Retina (tissue), 1 donor: ENCODE results near the gene RPE65.
"Not testable (repeated sequence)": the region's sequence is repeated elsewhere in the genome, so short reads cannot be mapped to it uniquely, and the experiment has no call there.

Experiments used
- DNase-seq: peaks from one replicate; pipeline ENCODE4 v3.0.0-alpha.2; 2016

Gene RPE65

GRCh38 chr1:68449901-68450300, at the start of gene RPE65:
RPE65 (minus strand) TSS chr1:68449954; CDS start chr1:68449905, 49 bp downstream.
- DNase-seq, result no peak

DNA sequence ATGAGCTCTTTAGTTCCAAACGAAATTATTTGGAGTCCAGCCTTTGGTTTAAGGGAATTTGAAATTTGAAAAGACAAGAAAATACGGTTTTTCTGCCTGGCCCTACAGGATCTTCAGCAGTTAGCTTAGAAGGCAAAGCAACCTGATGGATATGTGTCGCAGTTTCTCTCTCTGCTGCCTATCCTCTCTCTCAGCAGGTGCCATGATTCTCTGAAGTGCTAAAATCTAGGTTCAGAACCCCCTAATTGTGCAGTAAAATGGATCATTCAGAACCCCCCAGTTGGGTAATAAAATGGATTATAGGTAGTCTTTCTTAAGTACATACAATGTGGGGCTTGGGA, 47.6 kb upstream of the RPE65 start:
- no peak for DNase-seq

DNA sequence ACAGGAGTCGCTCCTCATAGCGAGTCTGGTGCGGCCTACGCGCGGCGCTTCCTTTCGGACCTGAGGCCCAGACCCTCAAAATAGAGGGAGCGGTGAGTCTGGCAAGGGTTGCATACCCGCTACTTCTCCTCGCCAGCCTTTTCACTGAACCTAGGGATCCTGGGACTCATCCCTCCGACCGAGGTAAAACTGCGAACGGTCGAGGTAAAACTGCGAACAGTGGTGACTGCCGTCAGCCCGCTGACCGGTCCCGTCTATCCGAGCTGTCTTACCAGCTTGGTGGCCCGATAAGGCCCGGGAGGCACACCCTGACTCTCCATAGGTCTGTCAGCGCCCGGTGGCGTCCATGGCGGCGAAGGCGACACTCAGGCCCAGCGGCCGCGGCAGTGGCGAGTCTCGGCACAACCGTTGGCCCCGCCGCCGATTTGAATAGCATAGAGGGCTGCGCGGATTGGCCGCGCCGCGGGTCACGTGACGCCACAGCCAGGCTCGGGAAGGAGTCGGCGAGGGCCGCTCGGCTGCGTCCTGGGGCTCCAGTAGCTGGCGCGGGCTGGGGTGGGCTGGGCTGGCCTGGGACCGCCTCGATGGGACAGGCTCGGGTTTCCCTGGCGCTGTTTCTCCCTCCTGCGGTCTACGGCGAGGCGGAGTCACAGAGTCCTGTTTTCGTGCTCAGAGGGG, 47.1 kb upstream of the RPE65 start, which contains the start of gene DEPDC1:
Gene DEPDC1 (minus strand): TSS at position 403 of the 678 bp plus-strand sequence. CDS start 83 bp downstream, at position 320.
- peak; percentile 97 for DNase-seq

DNA sequence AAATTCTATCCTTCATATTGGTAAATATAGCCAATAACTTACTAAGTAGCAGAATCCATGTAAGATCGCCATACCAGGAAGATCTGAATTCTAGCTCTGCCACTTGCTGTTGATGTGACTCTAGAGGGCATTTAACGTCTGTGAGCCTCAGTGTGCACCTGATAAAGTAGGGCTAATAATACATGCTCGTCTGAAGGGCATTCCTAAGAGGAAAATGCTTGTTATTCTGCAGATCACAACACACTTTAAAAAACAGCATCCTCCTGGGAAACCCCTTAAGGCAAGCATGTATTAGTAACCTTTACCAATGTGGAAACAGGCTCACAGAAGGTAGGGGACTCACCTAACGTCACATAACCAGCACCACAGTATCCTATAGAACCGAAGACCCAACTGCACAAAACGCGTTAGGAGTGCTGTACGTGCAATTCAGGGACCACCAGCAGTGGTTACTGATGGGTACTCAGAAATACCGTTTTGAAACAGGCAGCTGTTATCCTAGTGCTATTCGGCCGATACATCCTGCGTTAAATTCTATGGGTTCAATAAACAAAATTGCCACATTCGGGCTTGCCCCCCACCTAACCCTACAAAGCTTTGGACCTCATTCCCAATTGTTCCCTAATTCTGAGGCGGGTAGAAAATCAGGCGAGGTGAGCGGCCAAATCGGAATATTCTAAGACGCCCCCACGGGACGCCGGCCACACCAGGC, 46.4 kb upstream of the RPE65 start:
- no peak for DNase-seq

GRCh38 chr1:68495532-68495931, 45.8 kb upstream of the RPE65 start:
- no peak for DNase-seq

GRCh38 chr1:68493193-68493592, 43.4 kb upstream of the RPE65 start:
- no peak for DNase-seq

- DNase-seq, result not testable (repeated sequence)
These were observed 42.5 kb upstream of the RPE65 start for GRCh38 chr1:68492255-68492654.

DNA sequence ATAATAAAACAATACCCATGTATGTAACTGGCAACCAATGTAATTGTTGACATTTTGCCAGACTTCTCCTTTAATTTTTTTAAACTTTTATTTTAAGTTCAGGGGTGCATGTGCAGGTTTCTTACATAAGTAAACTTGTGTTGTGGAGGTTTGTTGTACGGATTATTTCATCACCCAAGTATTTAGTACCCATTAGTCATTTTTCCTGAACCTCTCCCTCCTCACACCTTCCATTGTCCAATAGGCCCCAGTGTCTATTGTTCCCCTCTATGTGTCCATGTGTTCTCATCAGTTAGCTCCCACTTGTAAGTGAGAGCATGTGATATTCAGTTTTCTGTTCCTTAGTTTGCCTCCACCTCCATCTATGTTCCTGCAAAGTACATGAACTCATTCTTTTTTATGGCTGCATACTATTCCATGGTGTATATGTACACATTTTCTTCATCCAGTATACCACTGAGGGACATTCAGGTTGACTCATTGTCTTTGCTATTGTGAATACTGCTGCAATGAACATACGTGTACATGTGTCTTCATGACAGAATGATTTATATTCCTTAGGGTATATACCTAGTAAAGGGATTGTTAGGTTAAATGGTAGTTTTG, 40.4 kb upstream of the RPE65 start:
- DNase-seq, result no peak

DNA sequence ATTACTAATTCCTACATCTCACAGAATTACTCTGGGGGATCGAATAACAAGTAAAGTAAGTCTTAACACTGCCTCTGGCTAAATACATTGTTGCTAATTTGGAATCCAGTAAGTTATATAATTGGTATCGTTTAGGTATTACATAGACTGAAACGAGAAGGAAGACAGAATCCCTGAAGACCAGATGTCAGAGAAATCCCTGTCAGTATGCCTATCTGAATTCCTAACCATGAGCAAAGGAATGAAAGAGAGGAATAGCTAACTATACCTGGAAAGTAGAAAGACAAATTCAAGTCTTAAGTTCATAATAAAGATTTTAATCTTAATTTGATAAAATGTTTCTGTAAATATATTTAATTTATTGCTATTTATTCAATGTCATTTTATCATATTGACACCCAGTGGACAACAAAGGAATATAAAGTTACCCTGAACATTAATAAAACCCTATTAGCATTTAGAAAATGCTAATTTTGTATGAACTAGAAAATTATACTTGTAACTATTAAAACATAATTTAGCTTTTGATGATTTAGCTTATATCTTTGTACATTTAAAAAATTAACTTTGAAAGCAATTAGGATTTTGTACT, 35.8 kb upstream of the RPE65 start:
- DNase-seq, result no peak

DNA sequence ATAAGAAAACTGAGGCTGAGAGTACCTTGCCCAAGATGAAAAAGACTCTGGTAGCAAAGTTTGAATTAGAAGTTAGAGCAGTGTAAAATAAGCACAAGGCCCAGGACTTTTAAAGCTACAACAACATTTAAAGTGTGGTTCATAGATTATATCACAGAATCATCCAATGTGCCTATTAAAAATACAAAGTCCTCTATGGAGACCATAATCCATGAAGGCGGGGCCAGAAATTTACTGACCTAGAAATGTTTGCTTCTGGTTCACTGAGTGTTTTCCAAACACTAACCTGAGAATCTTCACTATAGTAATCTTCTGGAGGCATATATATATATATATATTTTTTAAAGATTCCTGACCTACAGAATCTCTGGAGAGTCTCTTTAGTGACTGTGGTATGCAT, 34.9 kb upstream of the RPE65 start:
- no peak for DNase-seq

- DNase-seq, result no peak
These were observed 31.3 kb upstream of the RPE65 start for GRCh38 chr1:68481041-68481440.

DNA sequence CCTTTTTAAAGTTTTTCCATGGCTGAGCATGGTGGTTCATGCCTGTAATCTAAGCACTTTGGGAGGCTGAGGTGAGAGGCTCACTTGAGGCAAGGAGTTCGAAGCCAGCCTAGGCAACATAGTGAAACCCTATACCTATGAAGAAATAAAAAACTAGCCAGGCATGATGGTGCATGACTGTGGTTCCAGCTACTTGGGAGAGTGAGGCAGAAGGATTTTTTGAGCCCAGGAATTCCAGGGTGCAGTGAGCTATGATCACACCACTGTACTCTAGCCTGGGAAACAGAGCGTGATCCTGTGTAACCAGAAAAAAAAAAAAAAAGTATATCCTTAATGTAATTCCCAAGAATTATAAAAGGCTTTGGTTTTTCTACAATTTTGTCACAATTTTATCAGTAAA, 29.7 kb upstream of the RPE65 start:
- DNase-seq, result no peak

- DNase-seq, result no peak
These were observed 28.9 kb upstream of the RPE65 start for GRCh38 chr1:68478662-68479061.

GRCh38 chr1:68476626-68477025, 26.9 kb upstream of the RPE65 start:
- not testable (repeated sequence) for DNase-seq

DNA sequence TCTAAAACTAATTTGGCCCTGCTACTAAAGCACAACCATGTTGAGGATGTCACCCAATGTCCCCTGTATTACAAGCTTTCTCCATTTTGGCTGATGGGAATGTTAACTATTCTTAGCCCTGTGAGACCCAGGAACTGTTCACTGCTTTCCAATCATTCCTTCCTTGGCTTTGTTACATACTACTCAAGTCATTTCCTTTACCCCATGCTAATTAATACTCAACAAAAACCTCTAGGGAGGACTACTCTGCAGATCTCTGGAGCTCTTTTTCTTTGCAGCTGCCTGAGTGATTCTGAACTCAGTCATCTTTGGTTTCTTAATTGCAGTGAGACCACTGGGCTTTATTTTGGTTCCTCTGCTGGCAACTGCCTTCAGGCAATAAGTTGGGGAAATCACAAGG, 23.3 kb upstream of the RPE65 start:
- DNase-seq, result no peak

DNA sequence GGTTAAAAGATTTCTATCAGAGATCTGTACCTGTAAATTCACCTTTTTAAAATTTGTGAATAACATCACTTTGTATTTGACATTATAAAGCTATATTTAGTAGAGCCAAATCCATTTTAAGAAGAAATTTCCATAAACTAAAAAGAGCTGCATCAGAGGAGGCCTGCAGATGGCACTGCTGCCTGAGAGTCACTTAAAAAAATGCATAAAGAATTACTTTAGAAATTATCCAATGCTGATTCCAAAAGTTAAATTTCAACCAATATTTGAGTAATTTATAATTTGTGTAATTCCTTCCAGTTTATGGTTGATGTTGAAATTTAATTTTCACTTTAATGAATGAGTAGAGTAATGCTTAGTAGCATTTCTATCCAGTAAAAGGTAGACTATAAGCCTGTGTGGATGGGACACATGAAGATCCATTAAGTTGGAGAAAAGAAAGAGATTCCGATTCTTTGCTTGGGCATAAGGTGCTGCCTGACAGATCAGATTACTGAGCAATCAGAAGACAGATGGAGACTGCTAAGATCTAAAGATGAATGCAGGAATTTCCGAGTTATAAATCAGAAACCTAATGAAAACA, 20.7 kb upstream of the RPE65 start:
- DNase-seq, result no peak

DNA sequence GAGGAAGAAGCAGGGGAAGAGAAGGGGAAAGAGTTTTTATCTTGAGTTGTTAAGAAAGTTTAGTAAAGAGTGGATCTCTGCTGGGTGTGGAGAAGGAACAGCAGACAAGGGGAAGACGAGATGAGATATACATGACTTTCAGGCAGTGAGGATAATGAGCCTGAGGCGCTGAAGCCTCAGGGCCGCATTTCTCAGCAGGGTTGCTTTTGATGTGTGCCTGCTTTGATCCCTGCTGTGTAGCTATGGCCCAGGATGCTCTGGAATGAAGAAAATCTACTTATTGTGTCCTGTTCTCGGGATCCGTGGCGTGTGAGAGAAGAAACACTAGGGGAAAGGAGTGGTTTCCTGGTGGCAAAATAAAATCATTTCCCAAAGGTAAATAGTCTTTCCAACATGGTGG, 15.1 kb upstream of the RPE65 start:
- peak; percentile 14 for DNase-seq

- no peak for DNase-seq
These were observed 11.2 kb upstream of the RPE65 start for GRCh38 chr1:68460935-68461334.

GRCh38 chr1:68459796-68460195, 10.0 kb upstream of the RPE65 start:
- DNase-seq, result no peak

- DNase-seq, result no peak
These were observed 9.3 kb upstream of the RPE65 start for GRCh38 chr1:68459091-68459490.

- DNase-seq, result no peak
These were observed 6.4 kb upstream of the RPE65 start for GRCh38 chr1:68456202-68456601.

GRCh38 chr1:68454534-68454933, 4.8 kb upstream of the RPE65 start:
- no peak for DNase-seq

- no peak for DNase-seq
These were observed 3.4 kb upstream of the RPE65 start for GRCh38 chr1:68453060-68453670.
